ENCODE measurements around the gene CD47. TPM values are rescaled to one million over a fixed set of nuclear protein-coding genes. Genes with fewer than 3 reads are reported as not detected.

CD47 gene
- total RNA-seq, 2 experiments from 2014 or later, result 153 to 161 TPM

GRCh38 chr3:108110934-108111333 lies 20.1 kb upstream of the CD47 start:
- POLR2A ChIA-PET, result no interaction called here

GRCh38 chr3:108108416-108108815 lies 17.6 kb upstream of the CD47 start:
- Mint-ChIP-seq H3K4me1 (no peaks in the 10 kb centered on the region), H3K36me3 (ENCODE audit: low read depth) (no peaks in the 10 kb centered on the region), H3K27me3 (peaks cover 2% of the 10 kb centered on the region), H3K27ac (no peak overlapping the region), H3K9me3 (no peaks in the 10 kb centered on the region), H3K4me3 (no peak overlapping the region)
- CTCF ChIA-PET, result interaction anchor here (0.6 kb wide), 1 partner anchor 481 kb away, joined by 3 read pairs; the partner anchor contains the start of gene CIP2A
- no peak for DNase-seq
- POLR2A ChIA-PET, result interaction anchor here (1.6 kb wide), 1 partner anchor 16 kb away, joined by 5 read pairs; no protein-coding TSS in a partner anchor

More at GRCh38 chr3:108110934-108111333, 20.1 kb upstream of the CD47 start:
- Mint-ChIP-seq H3K4me1 (no peaks in the 10 kb centered on the region), H3K9me3 (no peaks in the 10 kb centered on the region), H3K4me3 (no peak overlapping the region), H3K36me3 (ENCODE audit: low read depth) (no peaks in the 10 kb centered on the region), H3K27me3 (peaks cover 1% of the 10 kb centered on the region), H3K27ac (no peak overlapping the region)
- CTCF ChIA-PET, result no interaction called here
- no peak for DNase-seq

DNA sequence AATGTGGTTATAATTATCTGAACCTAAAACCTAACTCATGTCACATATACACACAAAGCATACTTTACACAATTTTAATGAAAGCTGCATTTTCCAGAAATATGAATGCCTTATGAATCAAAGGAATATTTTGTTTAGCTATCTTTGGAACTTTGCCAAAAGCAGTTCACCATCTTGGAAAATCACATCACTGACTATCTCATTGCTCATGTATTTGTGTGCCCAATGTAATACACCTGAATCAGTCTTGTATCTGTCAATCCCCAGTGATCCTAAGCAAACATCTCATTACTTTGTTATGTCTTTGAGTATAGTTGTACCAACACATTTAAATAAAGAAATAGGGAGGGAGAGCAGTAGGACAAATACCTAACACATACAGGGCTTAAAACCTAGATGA lies 15.6 kb upstream of the CD47 start:
- Mint-ChIP-seq H3K27me3 (peaks cover 2% of the 10 kb centered on the region), H3K4me3 (no peak overlapping the region), H3K36me3 (ENCODE audit: low read depth) (no peaks in the 10 kb centered on the region), H3K4me1 (peaks cover 2% of the 10 kb centered on the region), H3K27ac (no peak overlapping the region), H3K9me3 (no peaks in the 10 kb centered on the region)
- ChIA-PET POLR2A (interaction anchor here (1.7 kb wide), 1 partner anchor 18 kb away, joined by 5 read pairs; no protein-coding TSS in a partner anchor), CTCF (no interaction called here)
- DNase-seq, result no peak

GRCh38 chr3:108106031-108106430 lies 15.2 kb upstream of the CD47 start:
- H3K4me1 Mint-ChIP-seq, result peaks cover 6% of the 10 kb centered on the region
- ChIA-PET POLR2A (interaction anchor here (1.7 kb wide), 1 partner anchor 18 kb away, joined by 5 read pairs; no protein-coding TSS in a partner anchor), CTCF (no interaction called here)
- H3K27me3 Mint-ChIP-seq, result peaks cover 2% of the 10 kb centered on the region
- no peak for DNase-seq
- no peak overlapping the region for H3K4me3 Mint-ChIP-seq
- H3K27ac Mint-ChIP-seq, result no peak overlapping the region
- H3K36me3 Mint-ChIP-seq (ENCODE audit: low read depth), result no peaks in the 10 kb centered on the region
- H3K9me3 Mint-ChIP-seq, result no peaks in the 10 kb centered on the region

DNA sequence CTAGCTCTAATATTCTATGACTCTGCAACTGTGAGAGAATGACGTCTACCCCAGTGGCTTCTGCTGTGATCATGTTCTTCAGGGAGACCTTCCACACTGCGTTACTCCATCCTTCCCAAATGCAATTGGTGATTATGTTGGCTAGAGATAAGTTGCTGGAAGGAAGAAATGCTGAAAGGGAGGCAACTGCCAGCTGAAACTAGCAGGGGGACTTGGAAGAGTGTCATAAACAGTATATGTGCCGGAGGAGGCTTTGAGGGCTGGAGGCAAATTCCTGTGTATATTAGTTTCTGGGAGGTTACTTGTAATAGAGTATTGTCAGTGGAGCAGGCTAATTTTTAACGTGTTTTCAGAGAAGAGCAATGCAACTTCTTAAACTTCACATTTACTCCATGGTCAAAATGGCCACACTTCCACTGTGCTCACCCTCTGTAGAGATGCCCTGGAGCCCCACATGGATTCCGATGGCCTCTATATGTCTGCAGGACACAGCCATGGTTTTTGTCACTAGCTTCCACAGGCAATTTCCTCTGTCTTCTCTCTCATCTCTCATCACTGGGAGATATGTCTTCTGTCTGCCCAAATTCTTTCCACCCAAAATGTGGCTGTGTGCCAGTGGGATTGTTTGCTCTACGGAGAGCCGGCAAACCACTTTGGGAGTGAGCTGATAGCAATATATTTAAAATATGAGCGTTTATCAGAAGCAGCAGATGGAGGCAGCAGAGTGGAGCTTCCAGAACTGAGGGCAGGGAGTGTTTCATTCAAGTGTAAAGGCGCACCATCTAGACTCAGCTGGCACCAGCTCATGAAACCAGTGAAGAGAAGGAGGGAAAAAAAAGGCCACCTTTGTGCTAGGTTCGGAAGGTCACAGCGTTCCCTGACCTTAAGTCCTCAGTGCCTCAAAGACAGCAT lies 13.3 kb upstream of the CD47 start:
- Mint-ChIP-seq H3K36me3 (ENCODE audit: low read depth) (no peaks in the 10 kb centered on the region), H3K9me3 (no peaks in the 10 kb centered on the region), H3K4me3 (no peak overlapping the region), H3K27ac (no peak overlapping the region), H3K4me1 (peaks cover 25% of the 10 kb centered on the region), H3K27me3 (peaks cover 2% of the 10 kb centered on the region)
- no peak for DNase-seq
- ChIA-PET CTCF (interaction anchor here (1.0 kb wide), 1 partner anchor 303 kb away, joined by 3 read pairs; no protein-coding TSS in a partner anchor), POLR2A (interaction anchor here (0.7 kb wide), 1 partner anchor 21 kb away, joined by 3 read pairs; no protein-coding TSS in a partner anchor)

- peaks cover 26% of the 10 kb centered on the region for H3K4me1 Mint-ChIP-seq
- H3K9me3 Mint-ChIP-seq, result no peaks in the 10 kb centered on the region
- no peak overlapping the region for H3K4me3 Mint-ChIP-seq
- no peak for DNase-seq
- H3K36me3 Mint-ChIP-seq (ENCODE audit: low read depth), result no peaks in the 10 kb centered on the region
- CTCF ChIA-PET, result no interaction called here
- H3K27ac Mint-ChIP-seq, result no peak overlapping the region
- POLR2A ChIA-PET, result interaction anchor here (2.8 kb wide), 1 partner anchor 23 kb away, joined by 14 read pairs; no protein-coding TSS in a partner anchor
- peaks cover 2% of the 10 kb centered on the region for H3K27me3 Mint-ChIP-seq
Measured at GRCh38 chr3:108103040-108103751, 12.4 kb upstream of the CD47 start.

- no peak for DNase-seq
- Mint-ChIP-seq H3K36me3 (ENCODE audit: low read depth) (no peaks in the 10 kb centered on the region), H3K27me3 (peaks cover 2% of the 10 kb centered on the region), H3K27ac (no peak overlapping the region), H3K4me1 (peaks cover 26% of the 10 kb centered on the region), H3K9me3 (no peaks in the 10 kb centered on the region), H3K4me3 (no peak overlapping the region)
- ChIA-PET POLR2A (interaction anchor here (1.6 to 2.8 kb wide), 2 partner anchors 13 to 24 kb away, joined by 4 to 14 read pairs; no protein-coding TSS in a partner anchor), CTCF (no interaction called here)
Measured at GRCh38 chr3:108102420-108103039, 11.7 kb upstream of the CD47 start.

GRCh38 chr3:108100906-108101660 lies 10.3 kb upstream of the CD47 start:
- H3K4me3 Mint-ChIP-seq, result no peak overlapping the region
- no peak for DNase-seq
- POLR2A ChIA-PET, result interaction anchor here (1.0 to 2.8 kb wide), 4 partner anchors 9 to 25 kb away, joined by 4 to 14 read pairs (median 6); no protein-coding TSS in a partner anchor

DNA sequence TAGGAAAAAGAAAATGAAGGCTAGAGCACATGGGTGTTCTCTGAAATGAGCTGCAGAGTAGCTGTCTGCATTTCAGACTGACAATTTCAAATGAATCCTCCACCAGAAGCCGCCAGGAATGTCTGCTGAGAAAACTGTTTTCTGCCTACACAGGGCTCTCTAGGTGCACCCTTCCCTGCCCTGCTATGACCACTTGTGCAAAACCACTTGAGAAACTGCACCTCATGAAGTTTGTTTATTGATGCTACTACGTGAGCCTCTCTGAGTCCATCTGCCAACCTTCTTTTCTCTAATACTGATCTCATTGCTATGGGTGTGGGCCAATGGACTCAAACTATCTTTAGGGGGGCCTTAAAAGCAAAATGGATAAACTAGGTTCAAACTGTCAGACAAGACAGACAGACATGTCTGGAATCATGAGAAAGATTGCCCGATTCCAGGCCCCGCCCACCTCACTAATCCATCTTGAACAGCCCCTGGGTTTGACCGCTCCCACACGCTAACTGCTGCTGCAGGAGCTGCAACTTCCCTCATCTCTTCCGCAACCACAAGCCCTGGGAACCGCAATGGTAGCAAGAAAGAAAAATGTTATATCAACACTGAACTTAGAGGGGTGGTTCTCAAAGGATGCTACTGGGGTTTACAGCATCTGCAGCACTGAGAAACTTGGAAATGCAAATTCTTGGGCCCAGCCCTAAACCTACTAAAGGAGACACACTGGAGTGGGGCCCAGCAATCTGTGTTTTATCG lies 9.0 kb upstream of the CD47 start:
- H3K27ac Mint-ChIP-seq, result peak overlapping the region; percentile 61
- peak; percentile 38 for DNase-seq
- ChIA-PET POLR2A (interaction anchor here (1.1 kb wide), 1 partner anchor 11 kb away, joined by 7 read pairs; no protein-coding TSS in a partner anchor), CTCF (no interaction called here)
- H3K27me3 Mint-ChIP-seq, result peaks cover 2% of the 10 kb centered on the region
- no peaks in the 10 kb centered on the region for H3K36me3 Mint-ChIP-seq (ENCODE audit: low read depth)
- peaks cover 26% of the 10 kb centered on the region for H3K4me1 Mint-ChIP-seq
- H3K9me3 Mint-ChIP-seq, result no peaks in the 10 kb centered on the region
- no peak overlapping the region for H3K4me3 Mint-ChIP-seq

More at GRCh38 chr3:108100906-108101660, 10.3 kb upstream of the CD47 start:
- CTCF ChIA-PET, result no interaction called here
- Mint-ChIP-seq H3K4me1 (peaks cover 26% of the 10 kb centered on the region), H3K27ac (peak overlapping the region; percentile 28), H3K9me3 (no peaks in the 10 kb centered on the region), H3K27me3 (peaks cover 2% of the 10 kb centered on the region), H3K36me3 (ENCODE audit: low read depth) (no peaks in the 10 kb centered on the region)

GRCh38 chr3:108099244-108099643 lies 8.4 kb upstream of the CD47 start:
- H3K36me3 Mint-ChIP-seq (ENCODE audit: low read depth), result no peaks in the 10 kb centered on the region
- H3K27ac Mint-ChIP-seq, result peak overlapping the region; percentile 61
- CTCF ChIA-PET, result no interaction called here
- peaks cover 26% of the 10 kb centered on the region for H3K4me1 Mint-ChIP-seq
- DNase-seq, result no peak
- H3K27me3 Mint-ChIP-seq, result peaks cover 2% of the 10 kb centered on the region
- no peaks in the 10 kb centered on the region for H3K9me3 Mint-ChIP-seq
- POLR2A ChIA-PET, result interaction anchor here (1.1 kb wide), 1 partner anchor 10 kb away, joined by 7 read pairs; no protein-coding TSS in a partner anchor
- H3K4me3 Mint-ChIP-seq, result no peak overlapping the region

DNA sequence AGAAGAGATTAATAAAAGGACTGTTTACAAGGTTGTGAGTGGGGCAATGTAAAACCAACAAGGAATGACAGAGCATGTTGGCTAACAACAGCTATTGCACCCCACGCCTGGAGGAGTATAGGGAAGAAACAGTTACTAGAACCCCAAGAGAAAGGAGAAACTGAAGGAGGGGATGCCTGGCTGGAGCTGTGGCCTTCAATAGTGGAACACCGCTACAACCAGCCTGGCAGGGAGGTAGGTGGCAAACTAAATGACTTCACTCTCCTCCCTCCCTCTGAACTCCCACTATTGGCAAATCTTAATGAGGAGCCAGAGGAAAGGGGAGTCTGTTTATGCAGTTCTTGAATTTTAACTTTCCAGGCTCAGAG lies 7.2 kb upstream of the CD47 start:
- no peak for DNase-seq
- ChIA-PET CTCF (interaction anchor here (0.6 kb wide), 1 partner anchor 236 kb away, joined by 3 read pairs; no protein-coding TSS in a partner anchor), POLR2A (interaction anchor here (1.3 kb wide), 1 partner anchor 9 kb away, joined by 3 read pairs; no protein-coding TSS in a partner anchor)
- peaks cover 33% of the 10 kb centered on the region for H3K4me1 Mint-ChIP-seq
- no peak overlapping the region for H3K4me3 Mint-ChIP-seq
- H3K9me3 Mint-ChIP-seq, result no peaks in the 10 kb centered on the region
- no peaks in the 10 kb centered on the region for H3K36me3 Mint-ChIP-seq (ENCODE audit: low read depth)
- H3K27me3 Mint-ChIP-seq, result no peaks in the 10 kb centered on the region
- no peak overlapping the region for H3K27ac Mint-ChIP-seq
